GM12878 (cell line): ENCODE results near the gene OOEP.

Source experiments
- CBX3 ChIP-seq: fragments of 200-600 bp; sonication (generic); IDR thresholded peaks from 2 replicates; pipeline ENCODE4 v1.6.1; 2016; ENCODE audit warnings: low read depth, borderline replicate concordance
- CBX5 ChIP-seq: sonication (generic); IDR thresholded peaks from 2 replicates; pipeline ENCODE4 v1.6.1; 2016; ENCODE audit warnings: low read depth, moderate library complexity, mild to moderate bottlenecking, inconsistent platforms
- LARP7 ChIP-seq: fragments of 450-650 bp; IDR thresholded peaks from 2 replicates; pipeline ENCODE4 v1.6.1; 2017; ENCODE audit warnings: mild to moderate bottlenecking
- POLR2A ChIP-seq: IDR thresholded peaks from 2 replicates; pipeline ENCODE4 v1.6.1; 2011; ENCODE audit warnings: low read depth, mild to moderate bottlenecking, low read length
- TAF1 ChIP-seq: IDR thresholded peaks from 2 replicates; pipeline ENCODE4 v1.6.1; 2011; ENCODE audit warnings: mild to moderate bottlenecking, low read depth, low read length, borderline replicate concordance
- TCF7 ChIP-seq: IDR thresholded peaks from 2 replicates; pipeline ENCODE4 v1.6.1; 2014; ENCODE audit warnings: antibody characterized with exemption, borderline replicate concordance
- ZBED1 ChIP-seq: IDR thresholded peaks from 2 replicates; pipeline ENCODE4 v1.6.1; 2016; ENCODE audit warnings: borderline replicate concordance
- TF ChIP-seq, protein P1 (sequence below), 3 experiments: IDR thresholded peaks in 2 of 3; conservative IDR thresholded peaks in 1 of 3; 2 replicates each; pipeline ENCODE4 v1.5.1; 2011; ENCODE audit warnings: low read depth in 3 of 3, low read length in 3 of 3, mild to moderate bottlenecking in 3 of 3, control low read depth in 2 of 3, moderate library complexity in 2 of 3, inconsistent platforms in 1 of 3, mixed read lengths in 1 of 3; ENCODE audit not compliant: control insufficient read depth in 2 of 3, insufficient read depth in 1 of 3; ENCODE audit errors: extremely low read depth in 1 of 3
- TF ChIP-seq, protein P2 (sequence below): IDR thresholded peaks from 2 replicates; pipeline ENCODE4 v1.6.1; 2012; ENCODE audit warnings: mild to moderate bottlenecking, low read depth, low read length
- TF ChIP-seq, protein P3 (sequence below): IDR thresholded peaks from 2 replicates; pipeline ENCODE4 v1.6.1; 2011; ENCODE audit warnings: mild to moderate bottlenecking, low read depth, low read length, moderate library complexity; ENCODE audit not compliant: insufficient replicate concordance

DNA sequence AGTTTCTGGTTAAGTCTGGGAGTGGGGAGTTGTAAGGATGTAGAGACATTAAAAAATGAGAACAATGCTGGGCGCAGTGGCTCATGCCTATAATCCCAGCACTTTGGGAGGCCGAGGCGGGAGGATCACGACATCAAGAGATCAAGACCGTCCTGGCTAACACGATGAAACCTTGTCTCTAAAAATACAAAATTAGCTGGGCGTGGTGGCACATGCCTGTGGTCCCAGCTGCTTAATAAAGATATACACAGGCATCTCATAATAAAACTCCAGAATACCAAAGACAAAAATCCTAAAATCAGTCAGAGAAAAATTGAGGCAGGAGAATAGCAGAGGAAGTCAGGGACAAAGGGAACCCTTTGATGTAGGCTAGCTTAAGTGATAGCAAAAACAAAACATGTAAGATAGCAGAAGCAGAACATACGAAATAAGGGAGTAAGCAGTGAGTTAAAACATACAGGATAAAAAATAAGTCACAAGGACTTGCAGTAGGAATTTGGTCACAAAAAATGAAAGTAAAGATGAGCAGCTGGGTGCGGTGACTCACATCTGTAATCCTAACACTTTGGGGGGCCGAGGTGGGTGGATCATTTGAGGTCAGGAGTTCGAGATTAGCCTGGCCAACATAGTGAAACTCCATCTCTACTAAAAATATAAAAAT lies 48.5 kb upstream of the OOEP start:
- TF ChIP-seq ZBED1 (no peak), LARP7 (no peak), TCF7 (no peak), TAF1 (no peak), POLR2A (no peak), CBX3 (no peak), CBX5 (no peak)
- TF ChIP-seq, protein P1, sequence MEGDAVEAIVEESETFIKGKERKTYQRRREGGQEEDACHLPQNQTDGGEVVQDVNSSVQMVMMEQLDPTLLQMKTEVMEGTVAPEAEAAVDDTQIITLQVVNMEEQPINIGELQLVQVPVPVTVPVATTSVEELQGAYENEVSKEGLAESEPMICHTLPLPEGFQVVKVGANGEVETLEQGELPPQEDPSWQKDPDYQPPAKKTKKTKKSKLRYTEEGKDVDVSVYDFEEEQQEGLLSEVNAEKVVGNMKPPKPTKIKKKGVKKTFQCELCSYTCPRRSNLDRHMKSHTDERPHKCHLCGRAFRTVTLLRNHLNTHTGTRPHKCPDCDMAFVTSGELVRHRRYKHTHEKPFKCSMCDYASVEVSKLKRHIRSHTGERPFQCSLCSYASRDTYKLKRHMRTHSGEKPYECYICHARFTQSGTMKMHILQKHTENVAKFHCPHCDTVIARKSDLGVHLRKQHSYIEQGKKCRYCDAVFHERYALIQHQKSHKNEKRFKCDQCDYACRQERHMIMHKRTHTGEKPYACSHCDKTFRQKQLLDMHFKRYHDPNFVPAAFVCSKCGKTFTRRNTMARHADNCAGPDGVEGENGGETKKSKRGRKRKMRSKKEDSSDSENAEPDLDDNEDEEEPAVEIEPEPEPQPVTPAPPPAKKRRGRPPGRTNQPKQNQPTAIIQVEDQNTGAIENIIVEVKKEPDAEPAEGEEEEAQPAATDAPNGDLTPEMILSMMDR (IDR thresholded peaks at IDR 0.05 in 2 of 3, conservative IDR thresholded peaks at IDR 0.05 in 1 of 3; ENCODE audit: control insufficient read depth in 2 of 3, extremely low read depth in 1 of 3, insufficient read depth in 1 of 3, low read depth in 3 of 3, low read length in 3 of 3): no peak
- TF ChIP-seq, protein P2, sequence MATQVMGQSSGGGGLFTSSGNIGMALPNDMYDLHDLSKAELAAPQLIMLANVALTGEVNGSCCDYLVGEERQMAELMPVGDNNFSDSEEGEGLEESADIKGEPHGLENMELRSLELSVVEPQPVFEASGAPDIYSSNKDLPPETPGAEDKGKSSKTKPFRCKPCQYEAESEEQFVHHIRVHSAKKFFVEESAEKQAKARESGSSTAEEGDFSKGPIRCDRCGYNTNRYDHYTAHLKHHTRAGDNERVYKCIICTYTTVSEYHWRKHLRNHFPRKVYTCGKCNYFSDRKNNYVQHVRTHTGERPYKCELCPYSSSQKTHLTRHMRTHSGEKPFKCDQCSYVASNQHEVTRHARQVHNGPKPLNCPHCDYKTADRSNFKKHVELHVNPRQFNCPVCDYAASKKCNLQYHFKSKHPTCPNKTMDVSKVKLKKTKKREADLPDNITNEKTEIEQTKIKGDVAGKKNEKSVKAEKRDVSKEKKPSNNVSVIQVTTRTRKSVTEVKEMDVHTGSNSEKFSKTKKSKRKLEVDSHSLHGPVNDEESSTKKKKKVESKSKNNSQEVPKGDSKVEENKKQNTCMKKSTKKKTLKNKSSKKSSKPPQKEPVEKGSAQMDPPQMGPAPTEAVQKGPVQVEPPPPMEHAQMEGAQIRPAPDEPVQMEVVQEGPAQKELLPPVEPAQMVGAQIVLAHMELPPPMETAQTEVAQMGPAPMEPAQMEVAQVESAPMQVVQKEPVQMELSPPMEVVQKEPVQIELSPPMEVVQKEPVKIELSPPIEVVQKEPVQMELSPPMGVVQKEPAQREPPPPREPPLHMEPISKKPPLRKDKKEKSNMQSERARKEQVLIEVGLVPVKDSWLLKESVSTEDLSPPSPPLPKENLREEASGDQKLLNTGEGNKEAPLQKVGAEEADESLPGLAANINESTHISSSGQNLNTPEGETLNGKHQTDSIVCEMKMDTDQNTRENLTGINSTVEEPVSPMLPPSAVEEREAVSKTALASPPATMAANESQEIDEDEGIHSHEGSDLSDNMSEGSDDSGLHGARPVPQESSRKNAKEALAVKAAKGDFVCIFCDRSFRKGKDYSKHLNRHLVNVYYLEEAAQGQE: no peak
- TF ChIP-seq, protein P3, sequence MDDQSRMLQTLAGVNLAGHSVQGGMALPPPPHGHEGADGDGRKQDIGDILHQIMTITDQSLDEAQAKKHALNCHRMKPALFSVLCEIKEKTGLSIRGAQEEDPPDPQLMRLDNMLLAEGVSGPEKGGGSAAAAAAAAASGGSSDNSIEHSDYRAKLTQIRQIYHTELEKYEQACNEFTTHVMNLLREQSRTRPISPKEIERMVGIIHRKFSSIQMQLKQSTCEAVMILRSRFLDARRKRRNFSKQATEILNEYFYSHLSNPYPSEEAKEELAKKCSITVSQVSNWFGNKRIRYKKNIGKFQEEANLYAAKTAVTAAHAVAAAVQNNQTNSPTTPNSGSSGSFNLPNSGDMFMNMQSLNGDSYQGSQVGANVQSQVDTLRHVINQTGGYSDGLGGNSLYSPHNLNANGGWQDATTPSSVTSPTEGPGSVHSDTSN: no peak
